ENCODE data around the gene UGT1A5.
"Not testable (repeated sequence)": the region's sequence is repeated elsewhere in the genome, so short reads cannot be mapped to it uniquely, and the experiment has no call there.

Gene UGT1A5

DNA sequence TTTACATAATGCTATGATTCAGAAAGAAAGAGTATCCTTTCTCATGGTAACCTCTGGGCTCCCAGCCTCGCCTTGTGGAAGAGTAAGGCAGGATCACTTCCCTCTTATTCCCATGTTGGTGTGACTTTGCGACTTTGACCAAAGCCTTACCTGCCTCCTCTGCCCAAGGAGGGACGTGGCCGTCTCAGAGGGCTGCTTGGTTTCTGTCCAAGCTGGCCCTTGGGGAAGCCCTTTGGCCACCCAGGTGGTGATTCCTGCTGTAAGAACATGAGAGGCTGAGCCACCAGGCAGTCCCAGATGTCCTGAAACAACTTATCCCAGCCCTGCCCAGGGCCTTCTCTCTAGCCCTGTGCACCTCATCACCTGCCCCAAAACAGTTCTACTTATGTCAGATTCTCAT, 14.0 kb upstream of the UGT1A5 start:
- no peak for DNase-seq

DNA sequence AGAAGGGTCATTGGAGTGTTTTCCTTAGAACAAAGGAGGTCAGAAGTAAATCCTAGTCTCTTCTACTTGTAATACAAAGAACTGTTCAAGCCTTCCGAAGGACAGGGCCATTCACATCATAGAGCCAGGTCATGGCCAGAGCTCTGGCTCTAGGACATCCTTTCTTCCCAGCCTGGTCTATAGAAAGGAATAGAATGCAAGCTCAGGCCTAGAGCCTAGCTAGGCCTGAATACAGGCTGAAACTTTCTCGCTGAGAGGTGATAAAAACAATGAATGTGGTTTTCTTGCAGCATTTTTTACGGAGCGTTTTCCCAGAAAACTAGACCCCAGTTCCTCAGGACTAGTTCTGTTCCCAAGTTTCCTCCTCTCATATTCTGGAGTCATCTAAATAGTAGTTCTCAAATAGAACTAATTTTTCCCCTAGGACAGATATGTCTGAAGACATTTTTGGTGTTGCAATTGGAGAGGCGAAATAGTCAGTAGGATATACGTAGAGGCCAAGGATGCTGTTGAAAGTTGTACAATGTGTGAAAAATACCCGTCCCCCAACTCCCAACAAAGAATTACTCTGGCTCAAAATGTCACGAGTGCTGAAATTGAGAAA, 13.2 kb upstream of the UGT1A5 start:
- no peak for DNase-seq

DNA sequence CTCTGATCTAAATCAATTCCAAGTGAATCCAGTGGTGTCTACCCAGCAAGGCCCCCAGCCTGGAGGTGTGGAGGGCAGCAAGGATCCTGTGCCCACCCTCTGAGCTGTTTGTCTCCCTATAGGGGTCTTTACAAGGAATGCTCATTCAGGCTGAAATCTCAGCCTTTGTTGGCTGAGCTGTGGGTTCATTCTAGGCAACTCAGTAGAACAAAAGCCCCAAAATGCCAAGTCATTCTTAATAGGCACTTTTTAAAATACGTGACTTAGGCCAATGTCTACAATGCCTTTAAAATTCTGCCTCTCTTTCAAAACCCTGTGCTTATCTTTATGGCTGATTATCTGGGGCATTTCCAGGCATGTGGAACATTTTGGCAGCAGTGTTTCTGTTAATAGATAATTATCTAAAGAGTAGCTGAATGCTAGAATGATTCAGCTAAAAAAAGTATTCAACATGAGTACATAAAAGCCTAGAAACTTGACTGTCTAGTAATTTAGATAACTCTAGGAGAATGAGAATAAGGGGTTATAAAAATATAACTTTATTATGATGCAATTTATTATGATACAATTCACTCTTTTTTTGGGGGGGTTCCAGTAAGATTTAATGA, 12.6 kb upstream of the UGT1A5 start:
- DNase-seq, result no peak

GRCh38 chr2:233700842-233701241, 11.9 kb upstream of the UGT1A5 start:
- DNase-seq, result not testable (repeated sequence)

GRCh38 chr2:233702238-233702637, 10.5 kb upstream of the UGT1A5 start:
- DNase-seq, result no peak

DNA sequence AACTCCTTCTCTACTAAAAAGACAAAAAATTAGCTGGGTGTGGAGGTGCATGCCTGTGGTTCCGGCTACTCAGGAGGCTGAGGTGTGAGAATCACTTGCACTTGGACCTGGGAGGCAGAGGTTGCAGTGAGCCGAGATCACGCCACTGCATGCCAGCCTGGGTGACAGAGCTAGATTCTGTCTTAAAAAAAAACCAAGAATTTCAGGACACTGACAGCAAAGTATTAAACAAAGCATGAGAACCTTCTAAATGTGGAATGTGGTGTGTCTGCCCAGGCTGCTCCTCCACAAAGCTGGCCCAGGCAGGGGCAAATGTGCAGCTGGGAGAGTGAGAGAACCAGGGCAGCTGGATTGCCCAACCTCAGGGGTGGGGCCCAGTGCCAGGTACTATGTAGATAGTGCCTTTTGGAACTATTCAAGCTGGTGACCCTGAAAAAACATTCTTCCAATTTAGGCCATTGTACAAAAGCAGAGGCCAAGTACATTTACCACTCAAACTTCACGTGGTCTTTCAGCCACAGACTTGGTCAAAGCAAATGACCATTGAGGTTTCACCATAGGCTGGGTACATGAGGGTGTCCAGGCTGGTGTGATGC, 6.7 kb upstream of the UGT1A5 start:
- no peak for DNase-seq

GRCh38 chr2:233706720-233707119, 6.0 kb upstream of the UGT1A5 start:
- DNase-seq, result no peak

GRCh38 chr2:233707940-233708644, 4.6 kb upstream of the UGT1A5 start:
- no peak for DNase-seq

DNA sequence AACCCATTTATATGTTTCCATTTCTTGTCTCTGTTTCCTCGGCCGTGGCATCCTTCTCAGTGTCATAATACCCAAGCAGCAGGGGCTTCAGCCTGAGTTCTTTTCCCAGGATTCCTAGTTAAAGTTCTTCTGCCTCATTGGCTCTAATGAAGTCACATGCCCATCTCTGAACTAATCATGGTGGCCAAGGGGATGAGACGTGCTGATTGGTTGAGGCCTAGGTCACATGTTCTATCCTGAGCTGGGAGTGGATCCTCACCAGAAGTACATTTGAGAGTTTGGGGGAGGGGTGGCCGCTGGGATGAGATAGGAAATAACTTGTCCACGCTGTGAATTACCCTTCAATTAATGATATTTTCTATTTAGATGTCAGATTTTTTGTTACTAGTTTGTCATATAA, 3.8 kb upstream of the UGT1A5 start:
- DNase-seq, result no peak

DNA sequence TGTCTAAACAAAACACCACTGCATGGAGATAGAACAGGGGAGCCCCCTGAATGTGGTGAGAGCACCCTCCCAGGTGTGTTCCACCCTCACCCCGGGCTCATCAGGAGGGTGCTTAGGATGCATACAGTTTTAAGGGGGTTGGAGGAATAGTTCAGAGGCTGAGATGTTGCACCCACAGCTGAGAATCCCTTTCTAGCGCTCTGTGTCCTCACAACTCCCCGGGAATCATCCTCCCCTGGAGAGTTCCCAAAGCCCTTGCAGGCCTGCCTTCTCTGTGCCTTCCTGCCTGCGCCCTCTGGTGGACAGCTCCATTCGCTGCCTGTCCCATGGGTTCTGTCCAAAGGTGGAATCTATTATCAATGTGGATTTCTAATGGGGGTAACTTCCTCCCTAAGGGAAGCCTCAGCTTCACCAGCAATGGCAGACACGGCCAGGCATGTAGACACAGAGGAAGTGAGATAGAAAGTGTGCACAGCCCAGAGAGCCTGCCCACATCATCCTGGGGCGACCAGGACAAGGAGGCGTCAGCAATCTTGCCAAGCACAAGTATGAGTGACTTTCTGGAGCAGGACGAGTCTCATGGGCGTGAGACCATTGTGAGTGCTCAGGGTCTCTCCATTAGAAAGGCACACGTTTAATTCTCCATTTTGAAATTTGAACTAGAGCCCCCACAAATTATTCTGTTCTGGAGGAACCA, 1.2 kb upstream of the UGT1A5 start:
- peak; percentile 37 for DNase-seq

DNA sequence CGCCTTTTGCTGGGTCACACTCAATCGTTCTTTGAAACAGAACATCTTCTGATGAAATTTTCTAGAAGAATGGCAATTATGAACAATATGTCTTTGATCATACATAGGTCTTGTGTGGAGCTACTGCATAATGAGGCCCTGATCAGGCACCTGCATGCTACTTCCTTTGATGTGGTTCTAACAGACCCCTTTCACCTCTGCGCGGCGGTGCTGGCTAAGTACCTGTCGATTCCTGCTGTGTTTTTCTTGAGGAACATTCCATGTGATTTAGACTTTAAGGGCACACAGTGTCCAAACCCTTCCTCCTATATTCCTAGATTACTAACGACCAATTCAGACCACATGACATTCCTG, 532 bp downstream of the UGT1A5 start:
- no peak for DNase-seq

DNA sequence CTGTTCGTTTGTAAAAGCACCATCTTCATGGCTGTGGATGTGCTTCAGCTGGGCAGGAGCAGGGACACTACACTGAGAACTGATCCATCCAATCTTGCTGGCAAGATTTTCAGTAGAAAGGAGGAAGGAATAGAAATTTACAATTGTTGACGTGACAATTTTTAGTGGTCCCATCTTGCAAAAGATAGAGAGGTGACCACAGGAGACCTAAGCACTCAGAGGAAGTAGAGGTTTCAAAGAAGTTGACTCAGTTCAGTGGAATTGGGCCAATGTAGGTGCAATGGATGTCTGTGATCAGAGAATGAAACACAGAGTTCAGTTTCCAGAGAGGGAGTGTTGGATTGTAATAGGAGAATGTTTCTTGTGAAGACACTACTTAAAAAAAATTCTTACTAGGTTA, 1.4 kb downstream of the UGT1A5 start:
- no peak for DNase-seq

DNA sequence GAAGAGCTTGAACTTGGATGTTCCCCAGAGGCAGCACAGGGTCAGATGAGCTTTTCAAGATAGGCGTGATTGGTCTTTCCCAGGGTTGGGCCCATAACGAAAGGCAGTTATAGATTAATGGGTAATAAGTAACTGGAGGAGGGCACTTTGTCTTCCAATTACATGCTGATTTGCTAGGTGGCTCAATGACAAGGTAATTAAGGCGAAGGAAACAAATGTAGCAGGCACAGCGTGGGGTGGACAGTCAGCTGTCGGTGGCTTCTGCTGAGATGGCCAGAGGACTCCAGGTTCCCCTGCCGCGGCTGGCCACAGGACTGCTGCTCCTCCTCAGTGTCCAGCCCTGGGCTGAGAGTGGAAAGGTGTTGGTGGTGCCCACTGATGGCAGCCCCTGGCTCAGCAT, 5.8 kb downstream of the UGT1A5 start, which contains the start of gene UGT1A4:
Gene UGT1A4, plus strand, starts transcription at position 185 of the 400 bp plus-strand sequence. Its CDS starts 85 bp downstream, at position 270.
- DNase-seq, result no peak

- no peak for DNase-seq
Measured at GRCh38 chr2:233728723-233729301, 16.1 kb downstream of the UGT1A5 start, which contains the start of gene UGT1A3. Gene UGT1A3, plus strand, starts transcription at chr2:233729042. Its CDS starts 85 bp downstream, at chr2:233729127.

- not testable (repeated sequence) for DNase-seq
Measured at GRCh38 chr2:233736868-233737653, 24.4 kb downstream of the UGT1A5 start.

DNA sequence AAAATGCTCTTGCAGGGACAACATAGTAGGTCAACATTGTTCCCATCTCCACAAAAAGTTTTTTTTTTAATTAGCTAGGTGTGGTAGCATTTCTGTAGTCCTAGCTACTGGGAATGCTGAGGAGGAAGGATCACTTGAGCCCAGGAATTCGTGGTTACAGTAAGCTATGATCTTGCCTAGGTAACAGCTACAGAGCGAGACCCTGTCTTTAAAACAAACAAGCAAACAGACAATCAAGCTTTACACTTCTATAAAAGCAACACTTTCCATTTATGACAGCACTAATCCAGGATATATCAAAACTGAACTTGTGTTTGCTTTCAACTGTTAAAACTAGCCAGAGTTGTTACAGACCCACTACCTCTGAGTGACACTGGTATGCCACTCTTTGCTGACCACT, 28.2 kb downstream of the UGT1A5 start:
- no peak for DNase-seq

GRCh38 chr2:233743464-233744259, 31.0 kb downstream of the UGT1A5 start:
- DNase-seq, result no peak

- DNase-seq, result no peak
Measured at GRCh38 chr2:233745073-233745755, 32.5 kb downstream of the UGT1A5 start.

DNA sequence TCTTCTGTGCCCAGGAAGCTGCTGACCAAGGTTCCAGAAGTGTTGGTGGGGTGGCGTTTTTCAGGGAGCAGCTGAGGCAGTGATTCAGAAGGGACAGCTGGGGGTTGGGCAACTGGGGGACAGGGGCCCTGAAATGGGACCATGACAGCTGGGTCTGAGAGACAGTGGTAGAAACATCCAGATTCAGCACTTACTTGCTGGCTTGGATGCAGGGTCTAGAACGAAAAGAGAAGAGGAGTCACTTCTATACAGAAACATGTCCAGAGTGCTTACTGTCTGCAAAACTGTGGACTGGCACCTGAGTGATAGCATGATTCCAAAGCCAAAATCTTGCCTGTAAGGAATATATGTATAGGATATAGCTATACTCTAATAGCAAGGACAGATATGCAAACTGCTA, 33.1 kb downstream of the UGT1A5 start:
- not testable (repeated sequence) for DNase-seq

GRCh38 chr2:233746475-233747282, 34.0 kb downstream of the UGT1A5 start:
- no peak for DNase-seq
